ENCODE data around the gene BCAS4. TPM values are rescaled to one million over a fixed set of nuclear protein-coding genes. Genes with fewer than 3 reads are reported as not detected.

The BCAS4 gene
- total RNA-seq, 1 donor from 2014 or later: 1.1 TPM

GRCh38 chr20:50903353-50904051 is 108.6 kb downstream of the BCAS4 start:
- DNase-seq (ENCODE audit: low spot score): no peak

GRCh38 chr20:50904067-50904570 is 109.3 kb downstream of the BCAS4 start:
- no peak for DNase-seq (ENCODE audit: low spot score)

GRCh38 chr20:50909413-50909812 is 114.6 kb downstream of the BCAS4 start:
- DNase-seq (ENCODE audit: low spot score): no peak

GRCh38 chr20:50911030-50911429 is 116.2 kb downstream of the BCAS4 start:
- DNase-seq (ENCODE audit: low spot score): no peak

GRCh38 chr20:50911716-50912115 is 116.9 kb downstream of the BCAS4 start:
- DNase-seq (ENCODE audit: low spot score): no peak

- DNase-seq (ENCODE audit: low spot score): no peak
Measured at GRCh38 chr20:50913690-50914375, 119.0 kb downstream of the BCAS4 start.

GRCh38 chr20:50915424-50915823 is 120.6 kb downstream of the BCAS4 start:
- no peak for DNase-seq (ENCODE audit: low spot score)

- no peak for DNase-seq (ENCODE audit: low spot score)
Measured at GRCh38 chr20:50916257-50916656, 121.4 kb downstream of the BCAS4 start.

GRCh38 chr20:50916934-50917333 is 122.1 kb downstream of the BCAS4 start:
- DNase-seq (ENCODE audit: low spot score): no peak

- no peak for DNase-seq (ENCODE audit: low spot score)
Measured at GRCh38 chr20:50918403-50918802, 123.5 kb downstream of the BCAS4 start.

- DNase-seq (ENCODE audit: low spot score): no peak
Measured at GRCh38 chr20:50919567-50919966, 124.7 kb downstream of the BCAS4 start.

GRCh38 chr20:50920997-50921396 is 126.1 kb downstream of the BCAS4 start:
- DNase-seq (ENCODE audit: low spot score): no peak

GRCh38 chr20:50921803-50922501 is 127.1 kb downstream of the BCAS4 start:
- no peak for DNase-seq (ENCODE audit: low spot score)

- no peak for DNase-seq (ENCODE audit: low spot score)
Measured at GRCh38 chr20:50924261-50924920, 129.5 kb downstream of the BCAS4 start.

GRCh38 chr20:50926530-50926929 is 131.7 kb downstream of the BCAS4 start:
- DNase-seq (ENCODE audit: low spot score): no peak

Other genes with a start within 250 kb of the BCAS4 start
- gene RIPOR3, start 103.5 kb upstream of the BCAS4 start, total RNA-seq: 19.7 TPM
- gene PARD6B, start 63.5 kb upstream of the BCAS4 start, total RNA-seq: 2.0 TPM
- gene ADNP, start 136.4 kb downstream of the BCAS4 start, total RNA-seq: 42.0 TPM
- gene DPM1, start 163.5 kb downstream of the BCAS4 start, total RNA-seq: 34.2 TPM
- gene MOCS3, start 163.8 kb downstream of the BCAS4 start, total RNA-seq: 3.6 TPM
- gene KCNG1, start 228.0 kb downstream of the BCAS4 start, total RNA-seq: 0.19 TPM

All from mesenteric fat pad (tissue), 1 donor.